ENCODE measurements around the gene CCDC106.

Gene CCDC106

DNA sequence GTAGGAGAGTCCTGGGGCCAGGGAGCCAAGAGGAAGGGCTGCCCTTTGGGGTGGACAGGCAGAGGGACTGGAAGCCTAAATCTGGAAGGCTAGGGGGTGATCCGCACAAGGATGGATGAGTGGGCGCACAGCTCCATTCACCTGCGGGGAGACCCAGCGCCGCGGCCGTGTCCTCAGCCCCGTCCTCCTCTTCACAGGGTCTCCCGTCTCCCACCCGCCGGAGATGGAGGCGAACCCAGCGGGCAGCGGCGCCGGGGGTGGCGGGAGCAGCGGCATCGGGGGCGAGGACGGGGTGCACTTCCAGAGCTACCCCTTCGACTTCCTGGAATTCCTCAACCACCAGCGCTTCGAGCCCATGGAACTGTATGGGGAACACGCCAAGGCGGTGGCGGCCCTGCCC lies 34.6 kb upstream of the CCDC106 start:
- no peak overlapping the region for H3K27ac ChIP-seq
- H4K20me1 ChIP-seq (ENCODE audit: insufficient read depth): no peaks in the 10 kb centered on the region
- peaks cover 14% of the 10 kb centered on the region for H3K4me1 ChIP-seq (ENCODE audit: low read depth, poor library complexity, severe bottlenecking)
- H3K36me3 ChIP-seq (ENCODE audit: insufficient read depth): no peaks in the 10 kb centered on the region
- no peak overlapping the region for H3K9ac ChIP-seq
- no peaks in the 10 kb centered on the region for H3K27me3 ChIP-seq (ENCODE audit: insufficient read depth, low read depth)
- no peak overlapping the region for H2AFZ ChIP-seq (ENCODE audit: low read depth)
- H3K4me2 ChIP-seq: no peak overlapping the region
- TF ChIP-seq CTCF (conservative IDR thresholded peaks at IDR 0.05; ENCODE audit: low read depth, low read length): no peak
- no peaks in the 10 kb centered on the region for H3K79me2 ChIP-seq (ENCODE audit: insufficient read depth, low read depth)
- no peak overlapping the region for H3K4me3 ChIP-seq (IDR thresholded peaks at IDR 0.05; ENCODE audit: insufficient read depth, low read depth, low read length)

- Histone ChIP-seq H3K4me1 (ENCODE audit: low read depth, poor library complexity, severe bottlenecking) (peaks cover 14% of the 10 kb centered on the region), H4K20me1 (ENCODE audit: insufficient read depth) (no peaks in the 10 kb centered on the region), H2AFZ (ENCODE audit: low read depth) (no peak overlapping the region), H3K27me3 (ENCODE audit: insufficient read depth, low read depth) (no peaks in the 10 kb centered on the region), H3K4me2 (no peak overlapping the region), H3K36me3 (ENCODE audit: insufficient read depth) (no peaks in the 10 kb centered on the region), H3K9ac (no peak overlapping the region), H3K79me2 (ENCODE audit: insufficient read depth, low read depth) (no peaks in the 10 kb centered on the region), H3K4me3 (IDR thresholded peaks at IDR 0.05; ENCODE audit: insufficient read depth, low read depth, low read length) (no peak overlapping the region), H3K27ac (no peak overlapping the region)
- TF ChIP-seq CTCF (conservative IDR thresholded peaks at IDR 0.05; ENCODE audit: low read depth, low read length): no peak
These were observed 33.9 kb upstream of the CCDC106 start for GRCh38 chr19:55613930-55614710.

- Histone ChIP-seq H2AFZ (ENCODE audit: low read depth) (no peak overlapping the region), H3K4me1 (ENCODE audit: low read depth, poor library complexity, severe bottlenecking) (peaks cover 14% of the 10 kb centered on the region), H3K4me3 (IDR thresholded peaks at IDR 0.05; ENCODE audit: insufficient read depth, low read depth, low read length) (no peak overlapping the region), H3K27me3 (ENCODE audit: insufficient read depth, low read depth) (no peaks in the 10 kb centered on the region), H3K27ac (no peak overlapping the region), H3K4me2 (no peak overlapping the region), H3K9ac (no peak overlapping the region), H3K79me2 (ENCODE audit: insufficient read depth, low read depth) (no peaks in the 10 kb centered on the region), H3K36me3 (ENCODE audit: insufficient read depth) (no peaks in the 10 kb centered on the region), H4K20me1 (ENCODE audit: insufficient read depth) (no peaks in the 10 kb centered on the region)
- TF ChIP-seq CTCF (conservative IDR thresholded peaks at IDR 0.05; ENCODE audit: low read depth, low read length): no peak
These were observed 33.1 kb upstream of the CCDC106 start for GRCh38 chr19:55614711-55615542.

DNA sequence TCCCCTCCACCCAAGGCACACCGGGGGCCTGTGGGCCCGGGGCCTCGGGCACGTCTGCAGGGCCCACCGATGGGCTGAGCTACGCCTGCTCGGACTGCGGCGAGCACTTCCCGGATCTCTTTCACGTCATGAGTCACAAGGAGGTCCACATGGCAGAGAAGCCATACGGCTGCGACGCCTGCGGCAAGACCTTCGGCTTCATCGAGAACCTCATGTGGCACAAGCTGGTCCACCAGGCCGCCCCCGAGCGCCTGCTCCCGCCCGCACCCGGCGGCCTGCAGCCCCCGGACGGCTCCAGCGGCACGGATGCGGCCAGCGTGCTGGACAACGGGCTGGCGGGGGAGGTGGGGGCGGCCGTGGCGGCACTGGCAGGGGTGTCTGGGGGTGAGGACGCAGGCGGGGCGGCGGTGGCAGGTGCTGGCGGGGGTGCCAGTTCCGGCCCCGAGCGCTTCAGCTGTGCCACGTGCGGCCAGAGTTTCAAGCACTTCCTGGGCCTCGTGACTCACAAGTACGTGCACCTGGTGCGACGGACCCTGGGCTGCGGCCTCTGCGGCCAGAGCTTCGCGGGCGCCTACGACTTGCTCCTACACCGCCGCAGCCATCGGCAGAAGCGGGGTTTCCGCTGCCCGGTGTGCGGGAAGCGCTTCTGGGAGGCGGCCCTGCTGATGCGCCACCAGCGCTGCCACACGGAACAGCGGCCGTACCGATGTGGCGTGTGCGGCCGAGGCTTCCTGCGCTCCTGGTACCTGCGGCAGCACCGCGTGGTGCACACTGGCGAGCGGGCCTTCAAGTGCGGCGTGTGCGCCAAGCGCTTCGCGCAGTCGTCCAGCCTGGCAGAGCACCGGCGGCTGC lies 32.2 kb upstream of the CCDC106 start:
- H3K4me3 ChIP-seq (IDR thresholded peaks at IDR 0.05; ENCODE audit: insufficient read depth, low read depth, low read length): no peak overlapping the region
- H3K27ac ChIP-seq: no peak overlapping the region
- no peaks in the 10 kb centered on the region for H3K27me3 ChIP-seq (ENCODE audit: insufficient read depth, low read depth)
- H3K36me3 ChIP-seq (ENCODE audit: insufficient read depth): no peaks in the 10 kb centered on the region
- no peak overlapping the region for H2AFZ ChIP-seq (ENCODE audit: low read depth)
- no peak for TF ChIP-seq CTCF (conservative IDR thresholded peaks at IDR 0.05; ENCODE audit: low read depth, low read length)
- peaks cover 14% of the 10 kb centered on the region for H3K4me1 ChIP-seq (ENCODE audit: low read depth, poor library complexity, severe bottlenecking)
- no peaks in the 10 kb centered on the region for H3K79me2 ChIP-seq (ENCODE audit: insufficient read depth, low read depth)
- no peak overlapping the region for H3K9ac ChIP-seq
- no peaks in the 10 kb centered on the region for H4K20me1 ChIP-seq (ENCODE audit: insufficient read depth)
- H3K4me2 ChIP-seq: no peak overlapping the region

Measured in KMS-11 (cell line).